ENCODE data around the gene FXN.

DNA sequence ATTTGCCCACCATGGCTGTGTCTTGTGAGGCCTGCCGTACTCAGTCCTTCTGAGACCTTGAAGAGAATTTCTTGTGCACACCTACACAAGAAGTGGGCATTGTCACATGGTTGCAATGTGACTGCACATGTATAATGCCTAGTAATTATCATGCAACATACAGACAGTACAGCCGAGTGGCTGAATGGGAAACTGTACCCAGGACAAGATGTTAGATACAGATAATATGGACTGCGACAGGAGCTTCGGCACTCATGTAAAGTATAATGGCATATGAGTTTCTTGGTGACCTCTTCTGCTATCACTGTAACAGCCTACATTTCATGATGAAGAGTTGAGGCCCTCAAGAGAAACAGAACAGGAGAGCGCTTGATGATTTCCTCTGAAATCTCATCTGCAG is 16.8 kb upstream of the FXN start:
- TF ChIP-seq, protein P1, sequence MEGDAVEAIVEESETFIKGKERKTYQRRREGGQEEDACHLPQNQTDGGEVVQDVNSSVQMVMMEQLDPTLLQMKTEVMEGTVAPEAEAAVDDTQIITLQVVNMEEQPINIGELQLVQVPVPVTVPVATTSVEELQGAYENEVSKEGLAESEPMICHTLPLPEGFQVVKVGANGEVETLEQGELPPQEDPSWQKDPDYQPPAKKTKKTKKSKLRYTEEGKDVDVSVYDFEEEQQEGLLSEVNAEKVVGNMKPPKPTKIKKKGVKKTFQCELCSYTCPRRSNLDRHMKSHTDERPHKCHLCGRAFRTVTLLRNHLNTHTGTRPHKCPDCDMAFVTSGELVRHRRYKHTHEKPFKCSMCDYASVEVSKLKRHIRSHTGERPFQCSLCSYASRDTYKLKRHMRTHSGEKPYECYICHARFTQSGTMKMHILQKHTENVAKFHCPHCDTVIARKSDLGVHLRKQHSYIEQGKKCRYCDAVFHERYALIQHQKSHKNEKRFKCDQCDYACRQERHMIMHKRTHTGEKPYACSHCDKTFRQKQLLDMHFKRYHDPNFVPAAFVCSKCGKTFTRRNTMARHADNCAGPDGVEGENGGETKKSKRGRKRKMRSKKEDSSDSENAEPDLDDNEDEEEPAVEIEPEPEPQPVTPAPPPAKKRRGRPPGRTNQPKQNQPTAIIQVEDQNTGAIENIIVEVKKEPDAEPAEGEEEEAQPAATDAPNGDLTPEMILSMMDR (conservative IDR thresholded peaks at IDR 0.05; ENCODE audit: low read length) = peak; percentile 39
- no peak for TF ChIP-seq EZH2phosphoT487 (IDR thresholded peaks at IDR 0.05; ENCODE audit: borderline replicate concordance, low read depth, low read length)
